HG03095 (cell line): ENCODE results near the gene HSD17B7.
A peak's percentile ranks its signal among the peaks of the same experiment; 100 is the strongest.
"Not testable (repeated sequence)": the region's sequence is repeated elsewhere in the genome, so short reads cannot be mapped to it uniquely, and the experiment has no call there.

ENCODE experiments used
- ATAC-seq: cut with Tn5 transposase; IDR thresholded peaks from one replicate; pipeline ENCODE4 v1.9.1; 2021; ENCODE audit warnings: moderate library complexity; ENCODE audit not compliant: unreplicated experiment

Gene HSD17B7

DNA sequence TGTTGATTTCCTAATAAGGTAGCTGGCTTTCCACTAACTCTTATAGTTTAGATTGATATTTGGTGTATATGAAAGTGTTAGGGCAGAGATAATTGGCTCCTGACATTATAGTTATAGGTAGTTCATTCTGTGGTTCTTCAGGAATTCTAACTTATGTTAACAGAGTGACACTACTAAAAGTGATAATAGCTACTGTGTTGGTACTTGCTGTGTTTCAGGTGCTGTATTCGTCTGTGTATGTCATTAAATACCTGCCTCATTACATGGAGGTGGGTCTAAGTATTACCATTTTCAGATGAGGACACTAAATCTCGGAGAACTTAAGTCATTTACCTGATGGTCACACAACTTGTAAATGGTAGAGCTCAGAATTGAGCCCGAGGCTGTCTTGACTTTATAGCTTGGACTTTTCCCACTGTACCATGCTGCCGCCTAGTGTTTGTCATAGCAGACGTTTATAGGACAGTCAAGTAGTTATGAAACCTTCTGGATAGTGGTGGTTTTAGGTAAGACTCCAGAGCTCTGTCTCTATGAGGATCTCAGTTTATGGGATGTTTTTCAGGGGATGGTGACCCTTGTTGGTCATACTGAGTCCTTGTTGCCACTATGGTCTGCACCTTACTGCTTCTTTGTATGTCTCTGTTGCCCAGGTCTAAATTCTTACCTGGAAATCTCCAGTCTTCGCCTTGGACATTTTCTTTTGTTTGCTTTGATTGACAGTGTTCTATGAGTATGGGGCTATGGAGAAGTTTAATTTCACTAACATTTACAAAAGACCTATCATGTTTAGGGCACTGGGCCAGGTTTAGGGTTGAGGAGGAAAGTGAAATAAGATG is 9.7 kb downstream of the HSD17B7 start:
- not testable (repeated sequence) for ATAC-seq

GRCh38 chr1:162807503-162807902 is 17.0 kb downstream of the HSD17B7 start:
- ATAC-seq: not testable (repeated sequence)

DNA sequence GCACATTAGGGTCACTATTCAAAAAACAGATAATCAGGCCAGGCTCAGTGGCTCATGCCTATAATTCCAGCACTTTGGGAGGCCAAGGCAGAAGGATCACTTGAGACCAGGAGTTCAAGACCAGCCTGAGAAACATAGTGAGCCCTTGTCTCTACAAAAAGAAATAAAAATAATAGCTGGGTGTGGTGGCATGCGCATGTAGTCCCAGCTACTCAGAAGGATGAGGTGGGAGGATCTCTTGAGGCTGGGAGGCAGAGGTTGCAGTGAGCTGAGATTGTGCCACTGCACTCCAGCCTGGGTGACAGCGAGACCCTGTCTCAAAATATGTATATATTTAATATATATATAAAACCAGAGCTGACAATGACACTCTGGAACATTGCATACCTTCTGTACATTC is 21.9 kb downstream of the HSD17B7 start:
- ATAC-seq: not testable (repeated sequence)

DNA sequence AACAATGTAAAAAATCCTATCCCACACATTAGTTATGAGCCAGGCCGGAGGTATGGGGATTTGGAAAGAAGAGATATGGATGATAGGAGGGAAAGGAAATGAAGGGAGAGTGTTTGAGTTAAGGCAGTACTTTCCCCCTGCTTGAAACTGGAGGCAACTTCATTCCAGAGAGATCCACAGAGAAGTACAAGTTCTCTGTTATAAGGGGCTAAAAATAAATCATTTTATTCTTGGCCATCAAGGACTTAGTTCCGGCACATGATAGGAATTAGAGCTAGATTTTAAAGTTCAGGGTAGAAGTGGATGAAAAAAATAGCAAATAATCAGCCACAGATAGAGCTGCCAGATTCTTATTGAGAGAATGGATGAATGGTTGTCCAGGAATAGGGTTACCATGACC is 27.6 kb downstream of the HSD17B7 start:
- ATAC-seq: not testable (repeated sequence)

DNA sequence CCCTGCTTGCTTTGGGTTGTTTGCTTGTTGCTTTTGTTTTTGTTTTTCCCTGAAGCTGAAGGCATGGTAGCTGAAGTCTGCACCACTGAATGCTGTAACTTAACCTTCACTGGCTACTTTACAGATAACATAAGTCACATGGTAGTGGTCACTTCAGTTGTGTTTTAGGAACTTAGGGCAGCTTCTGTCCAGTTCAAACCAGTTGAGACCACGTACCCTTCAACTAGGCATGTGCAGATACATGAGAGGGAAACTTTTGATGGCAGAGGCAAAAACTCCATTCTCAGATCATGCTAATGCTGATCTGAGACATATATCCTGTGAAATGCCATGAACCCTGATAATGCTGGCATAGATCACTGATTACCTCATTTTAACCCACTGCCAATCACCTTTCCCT is 28.2 kb downstream of the HSD17B7 start:
- not testable (repeated sequence) for ATAC-seq

DNA sequence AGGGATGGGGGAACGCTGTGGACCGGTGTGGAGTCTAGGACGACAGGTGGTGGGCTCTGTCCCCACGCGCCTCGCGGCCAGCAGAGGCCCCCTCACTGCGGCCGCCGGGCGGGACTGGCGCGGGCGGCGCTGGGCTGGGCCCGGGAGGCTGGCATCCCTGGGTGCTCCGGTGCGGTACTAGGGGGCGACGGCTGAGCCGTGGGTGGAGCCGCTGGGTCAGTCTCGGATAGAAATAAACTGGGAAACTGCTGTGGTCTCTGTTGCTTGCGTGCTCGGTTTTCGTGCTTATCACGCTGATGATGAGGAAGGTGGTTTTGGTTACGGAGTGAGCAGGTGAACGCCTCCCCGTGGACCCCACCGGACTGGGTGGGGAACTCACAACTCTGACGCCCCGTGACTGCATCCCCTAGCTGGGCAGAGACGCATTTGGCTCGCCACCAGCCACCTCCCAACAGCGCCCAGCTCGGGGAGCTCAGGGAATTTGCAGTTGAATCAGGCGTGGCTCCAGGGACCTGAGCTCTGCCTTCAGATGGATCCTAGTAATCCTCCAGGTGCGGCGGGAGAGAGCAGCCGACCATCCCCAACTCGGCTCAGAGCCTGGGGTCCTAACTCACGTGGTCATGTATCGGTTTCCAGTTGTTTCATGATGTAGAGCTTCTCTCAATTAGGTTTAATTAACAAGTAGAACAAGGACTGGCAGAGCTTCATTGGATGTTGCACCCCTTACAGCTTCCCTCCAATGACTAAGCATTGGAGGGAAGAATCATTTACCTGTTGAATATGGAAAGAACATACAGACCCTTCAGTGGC is 32.1 kb downstream of the HSD17B7 start:
- ATAC-seq: no peak

DNA sequence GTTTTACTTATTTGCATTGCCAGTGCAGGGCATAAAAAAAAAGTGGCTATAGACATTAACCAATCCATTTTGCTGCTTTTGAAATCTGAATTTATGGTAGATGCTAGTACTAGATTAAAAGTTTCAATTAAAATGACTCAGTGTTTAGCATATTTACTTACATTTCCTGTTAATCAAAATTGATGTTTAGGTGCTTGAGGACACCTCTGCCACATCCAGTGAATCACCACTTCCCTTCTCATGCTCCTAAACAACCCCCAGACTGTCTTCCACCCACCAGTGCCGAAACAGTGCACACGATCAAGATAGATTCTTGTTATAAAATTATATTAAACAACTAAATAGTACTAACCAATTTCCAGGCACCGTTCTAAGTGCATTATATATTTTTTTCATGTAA is 32.7 kb downstream of the HSD17B7 start:
- no peak for ATAC-seq

GRCh38 chr1:162823771-162824525 is 33.4 kb downstream of the HSD17B7 start:
- no peak for ATAC-seq

DNA sequence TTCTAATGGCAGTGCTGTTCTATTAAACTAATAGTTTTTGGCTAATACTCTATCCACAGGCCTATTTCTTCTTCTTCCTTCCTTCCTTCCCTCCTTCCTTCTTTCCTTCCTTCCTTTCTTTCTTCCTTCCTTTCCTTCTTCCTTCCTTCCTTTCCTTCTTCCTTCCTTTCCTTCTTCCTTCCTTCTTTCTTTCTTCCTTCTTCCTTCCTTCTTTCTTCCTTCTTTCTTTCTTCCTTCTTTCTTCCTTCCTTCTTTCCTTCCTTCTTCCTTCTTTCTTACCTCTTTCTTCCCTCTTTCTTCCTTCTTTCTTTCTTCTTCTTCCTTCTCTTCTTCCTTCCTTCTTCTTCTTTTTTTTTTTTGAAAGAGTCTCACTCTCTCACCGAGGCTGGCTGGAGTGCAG is 38.8 kb downstream of the HSD17B7 start:
- no peak for ATAC-seq

- ATAC-seq: no peak
Observed at GRCh38 chr1:162832470-162832869, 42.0 kb downstream of the HSD17B7 start.

GRCh38 chr1:162835157-162835899 is 44.8 kb downstream of the HSD17B7 start:
- ATAC-seq: peak; percentile 93

- no peak for ATAC-seq
Observed at GRCh38 chr1:162838863-162839262, 48.4 kb downstream of the HSD17B7 start.

DNA sequence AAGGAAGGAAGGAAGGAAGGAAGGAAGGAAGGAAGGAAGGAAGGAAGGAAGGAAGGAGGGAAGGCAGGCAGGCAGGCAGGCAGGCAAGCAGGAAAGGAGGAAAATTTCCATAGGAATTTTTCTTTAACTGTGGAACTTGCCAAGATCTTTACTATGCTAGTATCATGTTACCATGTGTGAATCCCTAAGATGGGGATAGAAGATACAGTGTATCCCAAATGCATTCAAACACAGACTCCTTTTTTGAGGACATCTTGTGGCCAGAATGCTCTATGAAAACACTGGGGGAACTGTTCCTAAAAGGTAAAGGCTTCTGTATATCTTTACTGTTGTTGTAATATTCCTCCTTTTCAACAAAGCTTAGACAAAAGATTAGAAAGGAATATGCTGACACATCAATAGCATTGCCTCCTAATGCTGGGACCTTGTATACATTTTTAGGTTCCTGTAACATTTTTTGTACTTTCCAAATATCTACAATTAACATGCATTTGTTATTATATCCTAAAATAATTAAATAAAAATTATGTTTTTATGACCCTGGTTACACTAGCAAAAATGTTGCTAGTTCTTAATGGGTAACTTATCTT is 49.8 kb downstream of the HSD17B7 start:
- ATAC-seq: no peak

- no peak for ATAC-seq
Observed at GRCh38 chr1:162844153-162844552, 53.7 kb downstream of the HSD17B7 start.

DNA sequence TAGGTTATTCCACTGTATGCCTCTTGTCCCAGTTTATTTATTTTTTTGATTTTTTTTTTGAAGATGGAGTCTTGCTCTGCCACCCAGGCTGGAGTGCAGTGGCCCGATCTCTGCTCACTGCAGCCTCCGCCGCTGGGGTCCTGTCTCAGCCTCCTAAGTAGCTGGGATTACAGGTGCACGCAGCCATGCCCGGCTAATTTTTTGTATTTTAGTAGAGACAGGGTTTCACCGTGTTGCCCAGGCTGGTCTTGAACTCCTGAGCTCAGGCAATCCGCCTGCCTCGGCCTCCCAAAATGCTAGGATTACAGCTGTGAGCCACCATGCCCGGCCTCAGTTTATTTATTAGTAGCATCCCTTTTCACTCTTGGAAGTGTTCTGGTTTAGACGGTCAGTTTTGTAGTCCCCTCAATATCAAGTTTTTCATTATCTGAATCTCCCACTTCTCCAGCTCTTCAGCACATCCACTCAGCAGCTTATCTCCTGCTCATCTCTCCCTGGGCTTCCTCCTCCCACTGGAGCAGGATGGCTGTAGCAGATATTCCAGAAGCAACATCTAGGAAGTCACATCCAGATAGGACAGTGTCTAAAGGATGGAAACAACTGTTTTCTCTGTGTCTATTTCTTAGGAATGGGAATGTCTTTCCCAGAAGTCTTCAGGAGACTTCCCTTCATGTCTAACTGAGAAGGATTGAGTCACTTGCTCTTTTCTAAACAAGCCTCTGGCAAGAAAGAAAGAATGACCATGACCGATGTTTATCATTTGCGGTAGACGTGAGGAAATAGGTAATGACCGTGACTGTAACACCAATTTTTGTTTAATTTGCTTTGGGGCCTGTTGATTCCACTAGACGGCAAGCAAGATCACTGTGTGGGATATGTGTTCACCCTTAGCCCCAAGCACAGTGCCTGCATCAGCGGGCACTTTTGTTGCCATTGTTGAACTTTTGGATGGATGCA is 56.0 kb downstream of the HSD17B7 start:
- ATAC-seq: no peak

DNA sequence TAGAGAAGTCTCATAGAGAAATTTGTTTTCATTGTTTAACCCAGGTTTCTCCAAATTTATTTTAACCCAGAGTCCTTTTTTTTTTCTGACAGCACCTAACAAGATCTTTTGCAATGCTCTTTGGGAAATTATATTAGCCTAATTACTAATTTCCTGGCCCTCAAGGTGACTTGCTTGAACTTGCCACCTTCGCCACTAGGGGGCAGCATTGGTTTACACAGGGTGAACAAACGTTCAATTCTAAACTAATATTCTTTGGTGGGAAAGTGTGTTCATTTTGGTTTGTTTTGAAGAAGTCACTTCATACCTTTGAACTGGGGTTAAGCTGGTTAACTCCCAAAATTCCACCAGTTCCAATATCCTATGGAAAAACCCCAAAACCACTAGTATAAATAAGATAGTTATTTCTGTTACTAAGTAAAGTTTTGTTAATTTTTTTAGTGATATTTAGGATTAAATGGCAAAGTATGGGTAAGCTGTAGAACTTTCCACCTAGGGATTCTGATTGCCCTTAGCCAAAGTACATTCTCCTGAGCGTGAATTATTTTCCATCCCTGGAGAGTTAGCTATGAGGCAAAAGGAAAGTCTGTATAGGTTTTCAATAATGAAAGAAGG is 57.4 kb downstream of the HSD17B7 start:
- peak; percentile 54 for ATAC-seq

GRCh38 chr1:162849711-162850110 is 59.2 kb downstream of the HSD17B7 start:
- ATAC-seq: no peak

DNA sequence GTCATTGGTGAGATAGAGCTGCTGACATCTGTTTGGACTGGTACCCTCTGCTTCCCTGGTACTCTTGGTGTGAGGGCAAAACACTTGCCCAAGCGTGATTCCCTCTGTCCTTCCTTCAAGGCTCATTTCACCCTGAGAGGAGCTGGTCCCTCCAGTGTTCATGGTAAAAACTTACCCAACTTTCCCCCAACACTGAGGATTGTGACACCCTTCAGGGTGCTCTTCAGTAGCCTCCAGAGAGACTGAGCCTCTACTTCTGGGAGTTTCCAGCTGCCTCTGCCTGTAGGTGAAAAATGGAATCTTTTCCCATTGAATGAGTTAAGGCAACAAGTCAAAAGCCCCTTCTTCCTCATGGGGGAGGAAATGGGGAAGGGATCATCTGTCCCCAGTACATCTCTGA is 60.8 kb downstream of the HSD17B7 start:
- no peak for ATAC-seq
